Measurements from ENCODE around the gene TIFAB.
"Not testable (repeated sequence)": the region's sequence is repeated elsewhere in the genome, so short reads cannot be mapped to it uniquely, and the experiment has no call there.

The TIFAB gene

GRCh38 chr5:135452321-135453030 lies at the start of gene TIFAB:
Gene TIFAB (minus strand): TSS chr5:135452351. CDS start chr5:135449939, 2,412 bp downstream.
- no peak for DNase-seq (ENCODE audit: low read depth)

GRCh38 chr5:135498637-135498995 lies 46.5 kb upstream of the TIFAB start:
- no peak for DNase-seq (ENCODE audit: low read depth)

GRCh38 chr5:135497971-135498636 lies 46.0 kb upstream of the TIFAB start:
- DNase-seq (ENCODE audit: low read depth) = peak; percentile 6

- not testable (repeated sequence) for DNase-seq (ENCODE audit: low read depth)
Measured at GRCh38 chr5:135495531-135495930, 43.4 kb upstream of the TIFAB start.

GRCh38 chr5:135494196-135494595 lies 42.0 kb upstream of the TIFAB start:
- no peak for DNase-seq (ENCODE audit: low read depth)

- DNase-seq (ENCODE audit: low read depth) = peak; percentile 90
Measured at GRCh38 chr5:135493406-135494180, 41.4 kb upstream of the TIFAB start.

- no peak for DNase-seq (ENCODE audit: low read depth)
Measured at GRCh38 chr5:135492319-135492626, 40.1 kb upstream of the TIFAB start.

GRCh38 chr5:135491552-135492318 lies 39.6 kb upstream of the TIFAB start:
- no peak for DNase-seq (ENCODE audit: low read depth)

GRCh38 chr5:135491038-135491551 lies 38.9 kb upstream of the TIFAB start:
- DNase-seq (ENCODE audit: low read depth) = no peak

- DNase-seq (ENCODE audit: low read depth) = no peak
Measured at GRCh38 chr5:135490245-135491037, 38.3 kb upstream of the TIFAB start.

- no peak for DNase-seq (ENCODE audit: low read depth)
Measured at GRCh38 chr5:135489466-135490244, 37.5 kb upstream of the TIFAB start.

GRCh38 chr5:135488727-135489465 lies 36.7 kb upstream of the TIFAB start:
- peak; percentile 88 for DNase-seq (ENCODE audit: low read depth)

- no peak for DNase-seq (ENCODE audit: low read depth)
Measured at GRCh38 chr5:135487839-135488514, 35.8 kb upstream of the TIFAB start.

GRCh38 chr5:135487037-135487395 lies 34.9 kb upstream of the TIFAB start:
- no peak for DNase-seq (ENCODE audit: low read depth)

- no peak for DNase-seq (ENCODE audit: low read depth)
Measured at GRCh38 chr5:135486131-135487036, 34.2 kb upstream of the TIFAB start.

- DNase-seq (ENCODE audit: low read depth) = no peak
Measured at GRCh38 chr5:135484674-135485086, 32.5 kb upstream of the TIFAB start.

GRCh38 chr5:135483254-135483653 lies 31.1 kb upstream of the TIFAB start:
- no peak for DNase-seq (ENCODE audit: low read depth)

GRCh38 chr5:135482381-135482933 lies 30.3 kb upstream of the TIFAB start:
- no peak for DNase-seq (ENCODE audit: low read depth)

Data from EH (cell line).